IPS DF 6.9 (cell line): ENCODE measurements around the gene DPAGT1.

Experiments
- DNase-seq: peaks from one replicate; pipeline ENCODE4 v3.0.0-alpha.2; 2013; ENCODE audit warnings: low read depth, low spot score
- H3K27ac ChIP-seq: one replicate; pipeline ENCODE4 v1.5.1; 2013; ENCODE audit warnings: low read length, control low read depth
- H3K27me3 ChIP-seq: 2 replicates; pipeline ENCODE4 v1.6.1; 2013; ENCODE audit warnings: mild to moderate bottlenecking, low read length; ENCODE audit not compliant: control insufficient read depth, insufficient read depth
- H3K36me3 ChIP-seq: 2 replicates; pipeline ENCODE4 v1.6.1; 2013; ENCODE audit warnings: low read length; ENCODE audit not compliant: control insufficient read depth, insufficient read depth
- H3K4me1 ChIP-seq: 2 replicates; pipeline ENCODE4 v1.6.1; 2013; ENCODE audit warnings: low read length; ENCODE audit not compliant: control insufficient read depth, insufficient read depth
- H3K4me3 ChIP-seq: 2 replicates; pipeline ENCODE4 v1.5.1; 2013; ENCODE audit warnings: mild to moderate bottlenecking, low read length
- H3K9me3 ChIP-seq: 2 replicates; pipeline ENCODE4 v1.6.1; 2013; ENCODE audit warnings: low read length, inconsistent platforms; ENCODE audit not compliant: control insufficient read depth, insufficient read depth
- WGBS: extraction: QIAGEN DNeasy Blood & Tissue Kit; methylation state at CpG from one replicate; pipeline ENCODE4 v1.1.7; 2013; ENCODE audit warnings: mixed read lengths, missing lambda C conversion rate; ENCODE audit not compliant: insufficient read length, insufficient coverage; 5-methylcytosine and 5-hydroxymethylcytosine counted together

DPAGT1 gene

GRCh38 chr11:119116235-119116594 is 14.6 kb upstream of the DPAGT1 start:
- Histone ChIP-seq H3K27ac (no peak overlapping the region), H3K27me3 (no peaks in the 10 kb centered on the region), H3K36me3 (no peaks in the 10 kb centered on the region; the same call in 1 of the 2 replicates), H3K9me3 (no peaks in the 10 kb centered on the region), H3K4me1 (no peaks in the 10 kb centered on the region), H3K4me3 (no peak overlapping the region)
- WGBS, result no CpG with 5 or more reads among the region's 10 CpGs
- DNase-seq, result no peak

- Histone ChIP-seq H3K9me3 (no peaks in the 10 kb centered on the region), H3K36me3 (no peaks in the 10 kb centered on the region; the same call in 1 of the 2 replicates), H3K27ac (no peak overlapping the region), H3K4me3 (no peak overlapping the region), H3K27me3 (no peaks in the 10 kb centered on the region), H3K4me1 (no peaks in the 10 kb centered on the region)
- DNase-seq, result no peak
- no CpG with 5 or more reads among the region's 24 CpGs for WGBS
Observed at GRCh38 chr11:119115484-119116234, 14.0 kb upstream of the DPAGT1 start.

GRCh38 chr11:119114351-119114750 is 12.7 kb upstream of the DPAGT1 start:
- H3K4me3 ChIP-seq, result no peak overlapping the region
- no peak for DNase-seq
- no peaks in the 10 kb centered on the region for H3K9me3 ChIP-seq
- no peaks in the 10 kb centered on the region for H3K27me3 ChIP-seq
- no peaks in the 10 kb centered on the region for H3K4me1 ChIP-seq
- no peak overlapping the region for H3K27ac ChIP-seq
- no CpG with 5 or more reads among the region's 5 CpGs for WGBS
- H3K36me3 ChIP-seq, result no peaks in the 10 kb centered on the region; the same call in 1 of the 2 replicates

- no peak overlapping the region for H3K27ac ChIP-seq
- no peaks in the 10 kb centered on the region for H3K27me3 ChIP-seq
- H3K9me3 ChIP-seq, result no peaks in the 10 kb centered on the region
- no peak for DNase-seq
- no peak overlapping the region for H3K4me3 ChIP-seq
- H3K4me1 ChIP-seq, result no peaks in the 10 kb centered on the region
- WGBS, result no CpG with 5 or more reads among the region's 9 CpGs
- H3K36me3 ChIP-seq, result no peaks in the 10 kb centered on the region; the same call in 1 of the 2 replicates
Observed at GRCh38 chr11:119113716-119114115, 12.1 kb upstream of the DPAGT1 start.

- Histone ChIP-seq H3K36me3 (no peaks in the 10 kb centered on the region; the same call in 1 of the 2 replicates), H3K27ac (no peak overlapping the region)
- no CpG with 5 or more reads among the region's 12 CpGs for WGBS
Observed at GRCh38 chr11:119112314-119113020, 10.8 kb upstream of the DPAGT1 start.

GRCh38 chr11:119111361-119111925 is 9.8 kb upstream of the DPAGT1 start:
- no peaks in the 10 kb centered on the region; the same call in 1 of the 2 replicates for H3K36me3 ChIP-seq
- H3K4me1 ChIP-seq, result 0 out of 2 replicates have a peak, but pooled peaks cover 4% of the 10 kb centered on the region
- H3K27me3 ChIP-seq, result peaks cover 4% of the 10 kb centered on the region; the same call in 1 of the 2 replicates
- no peaks in the 10 kb centered on the region for H3K9me3 ChIP-seq
- no peak overlapping the region for H3K4me3 ChIP-seq
- H3K27ac ChIP-seq, result no peak overlapping the region
- no peak for DNase-seq
- WGBS, result no CpG with 5 or more reads among the region's 11 CpGs

More at GRCh38 chr11:119112314-119113020, 10.8 kb upstream of the DPAGT1 start:
- Histone ChIP-seq H3K9me3 (no peaks in the 10 kb centered on the region), H3K4me1 (0 out of 2 replicates have a peak, but pooled peaks cover 3% of the 10 kb centered on the region), H3K27me3 (peaks cover 4% of the 10 kb centered on the region; the same call in 1 of the 2 replicates), H3K4me3 (no peak overlapping the region)
- no peak for DNase-seq

- Histone ChIP-seq H3K4me3 (no peak overlapping the region), H3K9me3 (no peaks in the 10 kb centered on the region), H3K27ac (no peak overlapping the region), H3K4me1 (0 out of 2 replicates have a peak, but pooled peaks cover 6% of the 10 kb centered on the region), H3K27me3 (peaks cover 4% of the 10 kb centered on the region; the same call in 1 of the 2 replicates), H3K36me3 (no peaks in the 10 kb centered on the region; the same call in 1 of the 2 replicates)
- no CpG with 5 or more reads among the region's 10 CpGs for WGBS
- no peak for DNase-seq
Observed at GRCh38 chr11:119110439-119110838, 8.8 kb upstream of the DPAGT1 start.

GRCh38 chr11:119109843-119110242 is 8.2 kb upstream of the DPAGT1 start:
- Histone ChIP-seq H3K4me3 (no peak overlapping the region), H3K27me3 (peaks cover 4% of the 10 kb centered on the region; the same call in 1 of the 2 replicates), H3K4me1 (0 out of 2 replicates have a peak, but pooled peaks cover 6% of the 10 kb centered on the region), H3K36me3 (no peaks in the 10 kb centered on the region; the same call in 1 of the 2 replicates), H3K9me3 (no peaks in the 10 kb centered on the region), H3K27ac (no peak overlapping the region)
- whole genome bisulfite sequencing, result no CpG with 5 or more reads among the region's 3 CpGs
- DNase-seq, result no peak

GRCh38 chr11:119108857-119109221 is 7.2 kb upstream of the DPAGT1 start:
- H3K27me3 ChIP-seq, result peaks cover 4% of the 10 kb centered on the region; the same call in 1 of the 2 replicates
- H3K9me3 ChIP-seq, result no peaks in the 10 kb centered on the region
- no peaks in the 10 kb centered on the region; the same call in 1 of the 2 replicates for H3K36me3 ChIP-seq
- no peak overlapping the region for H3K4me3 ChIP-seq
- H3K4me1 ChIP-seq, result 0 out of 2 replicates have a peak, but pooled peaks cover 6% of the 10 kb centered on the region
- H3K27ac ChIP-seq, result no peak overlapping the region
- no CpG with 5 or more reads among the region's 2 CpGs for WGBS
- no peak for DNase-seq
